H1 (cell line): ENCODE results near the gene CTPS2. TPM values are rescaled to one million over a fixed set of nuclear protein-coding genes. Genes with fewer than 3 reads are reported as not detected.

Experiments used
- ATF3 ChIP-seq: IDR thresholded peaks from 2 replicates; pipeline ENCODE4 v1.6.1; 2011; ENCODE audit warnings: low read depth, mild to moderate bottlenecking, low read length; ENCODE audit not compliant: insufficient read depth
- CHD2 ChIP-seq: IDR thresholded peaks from 2 replicates; pipeline ENCODE4 v1.6.1; 2012; ENCODE audit warnings: low read length, improper control_type of control experiment
- polyA plus RNA-seq, 7 experiments: library from polyadenylated mRNA; depleted of rRNA in 3 of 7; stranded (reverse) in 5 of 7; unstranded in 2 of 7; fragments of >200 nt in 5 of 7; fragments of 200-250 nt in 2 of 7; gene quantifications; 1 replicate in 5 of 7; 2 replicates in 1 of 7; 4 replicates in 1 of 7; pipeline versions ENCODE4 v1.2.1 to v1.2.3, GENCODE V29; 2011 to 2013; ENCODE audit warnings: missing spikeins in 2 of 7, mixed read lengths in 2 of 7
- total RNA-seq: library from RNA; stranded (reverse); fragmentation: NEBNext Ultra II Directional; extraction: Animal tissue kit (Norgen Biotek cat#: 25700); gene quantifications from 2 replicates; pipeline ENCODE4 v1.2.1, GENCODE V29; 2021

The CTPS2 gene
- total and polyA plus RNA-seq, 2 of the 8 experiments (the other 6 are each of a cell fraction or from before 2014, with no cell fraction given): 17.1 to 34.0 TPM

GRCh38 chrX:16725072-16725471 is 12.6 kb upstream of the CTPS2 start (continued):
- TF ChIP-seq ATF3 (no peak), CHD2 (no peak)
